Measurements from ENCODE around the gene ACER2. TPM values are rescaled to one million over a fixed set of nuclear protein-coding genes. Genes with fewer than 3 reads are reported as not detected.
A peak's percentile ranks its signal among the peaks of the same experiment; 100 is the strongest.

Gene ACER2
- total RNA-seq, 2 donors from 2014 or later: 2.3 to 2.4 TPM

DNA sequence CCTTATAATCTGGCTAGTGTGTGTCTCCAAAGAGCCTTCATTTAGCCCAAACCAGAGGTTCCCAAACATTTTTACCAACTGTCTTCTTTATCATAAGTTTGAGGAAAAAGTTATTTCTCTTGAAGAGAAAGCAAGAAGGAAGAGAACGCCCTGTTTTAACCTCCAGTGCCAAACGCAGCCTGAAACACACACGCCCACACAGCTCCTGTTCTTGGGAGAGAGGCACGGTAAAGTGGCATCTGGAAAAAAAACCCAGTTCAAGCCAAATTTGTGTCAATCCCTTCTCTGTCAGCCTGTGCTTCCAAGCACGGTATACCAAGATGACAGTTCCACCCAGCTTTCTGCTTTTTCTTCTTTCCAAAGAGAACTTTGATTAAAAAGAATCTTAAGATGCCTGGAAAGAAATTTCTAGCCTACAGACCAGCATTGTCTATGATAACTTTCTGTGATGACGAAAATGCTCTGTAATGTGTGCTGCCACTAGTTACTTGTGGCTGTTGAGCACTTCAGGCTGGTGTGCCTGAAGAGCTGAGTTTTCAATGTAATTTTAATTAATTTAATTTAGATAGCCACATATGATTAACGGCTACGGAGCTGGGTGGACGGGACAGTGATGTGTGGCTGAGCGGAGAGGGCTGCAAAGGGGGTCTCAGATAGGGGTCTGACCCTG, 62.3 kb downstream of the ACER2 start:
- Histone ChIP-seq H3K4me1 (ENCODE audit: control insufficient read depth, insufficient read depth, low read length) (no peaks in the 10 kb centered on the region), H3K4me3 (ENCODE audit: low read length) (no peak overlapping the region), H3K36me3 (ENCODE audit: control insufficient read depth, insufficient read depth, low read length) (no peaks in the 10 kb centered on the region), H3K27ac (ENCODE audit: low read depth, low read length) (no peak overlapping the region), H3K27me3 (ENCODE audit: control insufficient read depth, insufficient read depth, low read length, poor library complexity, severe bottlenecking) (no peaks in the 10 kb centered on the region), H3K9ac (ENCODE audit: extremely low read depth, low read length, poor library complexity, severe bottlenecking) (no peak overlapping the region), H3K9me3 (ENCODE audit: control insufficient read depth, low read length) (no peaks in the 10 kb centered on the region)
- Mint-ChIP-seq H3K27me3 (ENCODE audit: insufficient read depth) (peaks cover 9% of the 10 kb centered on the region), H3K4me1 (peaks cover 1% of the 10 kb centered on the region), H3K9me3 (no peaks in the 10 kb centered on the region), H3K27ac (no peak overlapping the region), H3K4me3 (no peak overlapping the region), H3K36me3 (ENCODE audit: low read depth) (no peaks in the 10 kb centered on the region)
- DNase-seq: peak; percentile 20
- TF ChIP-seq, protein P1, sequence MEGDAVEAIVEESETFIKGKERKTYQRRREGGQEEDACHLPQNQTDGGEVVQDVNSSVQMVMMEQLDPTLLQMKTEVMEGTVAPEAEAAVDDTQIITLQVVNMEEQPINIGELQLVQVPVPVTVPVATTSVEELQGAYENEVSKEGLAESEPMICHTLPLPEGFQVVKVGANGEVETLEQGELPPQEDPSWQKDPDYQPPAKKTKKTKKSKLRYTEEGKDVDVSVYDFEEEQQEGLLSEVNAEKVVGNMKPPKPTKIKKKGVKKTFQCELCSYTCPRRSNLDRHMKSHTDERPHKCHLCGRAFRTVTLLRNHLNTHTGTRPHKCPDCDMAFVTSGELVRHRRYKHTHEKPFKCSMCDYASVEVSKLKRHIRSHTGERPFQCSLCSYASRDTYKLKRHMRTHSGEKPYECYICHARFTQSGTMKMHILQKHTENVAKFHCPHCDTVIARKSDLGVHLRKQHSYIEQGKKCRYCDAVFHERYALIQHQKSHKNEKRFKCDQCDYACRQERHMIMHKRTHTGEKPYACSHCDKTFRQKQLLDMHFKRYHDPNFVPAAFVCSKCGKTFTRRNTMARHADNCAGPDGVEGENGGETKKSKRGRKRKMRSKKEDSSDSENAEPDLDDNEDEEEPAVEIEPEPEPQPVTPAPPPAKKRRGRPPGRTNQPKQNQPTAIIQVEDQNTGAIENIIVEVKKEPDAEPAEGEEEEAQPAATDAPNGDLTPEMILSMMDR (conservative IDR thresholded peaks at IDR 0.05): no peak
- WGBS, 2 experiments (ENCODE audit: insufficient coverage in 1 of 2, insufficient read length in 1 of 2): 87 to 90% methylated on average over 9 to 10 of the region's 10 CpGs

GRCh38 chr9:19471737-19472648, 63.2 kb downstream of the ACER2 start:
- peak; percentile 94 for DNase-seq
- Mint-ChIP-seq H3K4me3 (no peak overlapping the region), H3K27ac (no peak overlapping the region), H3K27me3 (ENCODE audit: insufficient read depth) (peaks cover 9% of the 10 kb centered on the region), H3K36me3 (ENCODE audit: low read depth) (no peaks in the 10 kb centered on the region), H3K9me3 (no peaks in the 10 kb centered on the region), H3K4me1 (peaks cover 1% of the 10 kb centered on the region)
- Histone ChIP-seq H3K27ac (ENCODE audit: low read depth, low read length) (no peak overlapping the region), H3K9me3 (ENCODE audit: control insufficient read depth, low read length) (no peaks in the 10 kb centered on the region), H3K9ac (ENCODE audit: extremely low read depth, low read length, poor library complexity, severe bottlenecking) (no peak overlapping the region), H3K36me3 (ENCODE audit: control insufficient read depth, insufficient read depth, low read length) (no peaks in the 10 kb centered on the region), H3K4me3 (ENCODE audit: low read length) (no peak overlapping the region), H3K4me1 (ENCODE audit: control insufficient read depth, insufficient read depth, low read length) (no peaks in the 10 kb centered on the region), H3K27me3 (ENCODE audit: control insufficient read depth, insufficient read depth, low read length, poor library complexity, severe bottlenecking) (no peaks in the 10 kb centered on the region)
- 14 to 16% methylated on average over 10 to 18 of the region's 18 CpGs for WGBS, 2 experiments (ENCODE audit: insufficient coverage in 1 of 2, insufficient read length in 1 of 2)
- TF ChIP-seq, protein P1 (conservative IDR thresholded peaks at IDR 0.05): peak; percentile 91

GRCh38 chr9:19473605-19474004, 64.8 kb downstream of the ACER2 start:
- Mint-ChIP-seq H3K4me1 (peaks cover 1% of the 10 kb centered on the region), H3K36me3 (ENCODE audit: low read depth) (no peaks in the 10 kb centered on the region), H3K27ac (no peak overlapping the region), H3K9me3 (no peaks in the 10 kb centered on the region), H3K4me3 (no peak overlapping the region), H3K27me3 (ENCODE audit: insufficient read depth) (peaks cover 7% of the 10 kb centered on the region)
- Histone ChIP-seq H3K9ac (ENCODE audit: extremely low read depth, low read length, poor library complexity, severe bottlenecking) (no peak overlapping the region), H3K27ac (ENCODE audit: low read depth, low read length) (no peak overlapping the region), H3K4me1 (ENCODE audit: control insufficient read depth, insufficient read depth, low read length) (no peaks in the 10 kb centered on the region), H3K27me3 (ENCODE audit: control insufficient read depth, insufficient read depth, low read length, poor library complexity, severe bottlenecking) (no peaks in the 10 kb centered on the region), H3K4me3 (ENCODE audit: low read length) (no peak overlapping the region), H3K9me3 (ENCODE audit: control insufficient read depth, low read length) (no peaks in the 10 kb centered on the region), H3K36me3 (ENCODE audit: control insufficient read depth, insufficient read depth, low read length) (no peaks in the 10 kb centered on the region)
- no peak for DNase-seq
- TF ChIP-seq, protein P1 (conservative IDR thresholded peaks at IDR 0.05): peak; percentile 45
